ENCODE data around the gene ERGIC1. TPM values are rescaled to one million over a fixed set of nuclear protein-coding genes. Genes with fewer than 3 reads are reported as not detected.

The ERGIC1 gene
- total and polyA plus RNA-seq, 2 of the 13 experiments (the other 11 are each of a cell fraction or from before 2014, with no cell fraction given) = 78.5 to 184 TPM

- WGBS (ENCODE audit: low lambda C conversion rate) = 46% methylated on average over 15 of the region's 16 CpGs
- ATAC-seq (peak; percentile 45), DNase-seq (ENCODE audit: low spot score) (no peak), FAIRE-seq (no peak)
- H2AFZ ChIP-seq (ENCODE audit: low read length) = no peak overlapping the region
- ChIA-PET POLR2A (interaction anchor here (0.9 to 4.7 kb wide), 7 partner anchors 10 to 59 kb away, joined by 3 to 54 read pairs (median 4); partner anchors contain the start of gene DUSP1), CTCF (ENCODE audit: low intra/inter-chr PET ratio, low total read pairs) (no interaction called here)
- H3K4me1 ChIP-seq (ENCODE audit: insufficient read depth, low read length) = peaks cover 78% of the 10 kb centered on the region
- TF ChIP-seq ZNF772 (CRISPR knock-in tag; IDR thresholded peaks at IDR 0.05) (no peak), SMAD3 (CRISPR knock-in tag; IDR thresholded peaks at IDR 0.05) (no peak), FOSL2 (CRISPR knock-in tag; IDR thresholded peaks at IDR 0.05) (0 out of 2 replicates have a peak, but pooled peaks have one; percentile 21), ZNF205 (CRISPR knock-in tag; IDR thresholded peaks at IDR 0.05) (no peak), KMT2B (CRISPR knock-in tag; IDR thresholded peaks at IDR 0.05) (no peak), ZKSCAN8 (CRISPR knock-in tag; IDR thresholded peaks at IDR 0.05; ENCODE audit: borderline replicate concordance) (peak; percentile 90), FOXO1 (CRISPR knock-in tag; IDR thresholded peaks at IDR 0.05) (no peak), ZNF687 (CRISPR knock-in tag; IDR thresholded peaks at IDR 0.05) (peak; percentile 48; the same call in 1 of the 2 replicates), MXD1 (CRISPR knock-in tag; IDR thresholded peaks at IDR 0.05) (0 out of 2 replicates have a peak, but pooled peaks have one; percentile 2)
- no peak overlapping the region for H3K4me3 ChIP-seq (replicated peaks in 1 of 3; ENCODE audit: insufficient read depth in 1 of 3, low read depth in 2 of 3, low read length in 3 of 3)
- no peaks in the 10 kb centered on the region for H3K27me3 ChIP-seq (ENCODE audit: control insufficient read depth in 1 of 2, insufficient read depth in 2 of 2, low read length in 2 of 2)
- H3K4me2 ChIP-seq (ENCODE audit: low read depth, low read length) = peak overlapping the region; percentile 24; the same call in 1 of the 2 replicates
- H4K20me1 ChIP-seq (ENCODE audit: insufficient read depth, low read length) = no peaks in the 10 kb centered on the region
- H3K79me2 ChIP-seq (ENCODE audit: insufficient read depth, low read length) = no peaks in the 10 kb centered on the region
- H3K9ac ChIP-seq (ENCODE audit: insufficient read depth, low read depth, low read length) = no peak overlapping the region
- H3K27ac ChIP-seq (ENCODE audit: extremely low read length, insufficient read depth, low read length) = no peak overlapping the region
- no TSS peak for BruUV-seq (replicated peaks)
- intact Hi-C loops (cut with micrococcal nuclease; ENCODE audit: unreplicated experiment) (no loop called here), in situ Hi-C loops (cut with HindIII; ENCODE audit: extremely low pct_ligation_motif_present, low pct_unique_long_range_greater_than_20kb) (no loop called here)
- H3K36me3 ChIP-seq (replicated peaks in 1 of 2; ENCODE audit: control insufficient read depth in 1 of 2, insufficient read depth in 2 of 2, low read length in 2 of 2) = no peaks in the 10 kb centered on the region
- H3K9me3 ChIP-seq (ENCODE audit: low read length) = no peaks in the 10 kb centered on the region
Measured at GRCh38 chr5:172800088-172800551, 33.9 kb upstream of the ERGIC1 start.
